Lung (tissue), 12 donors: Measurements from ENCODE around the gene CDH23. TPM values are rescaled to one million over a fixed set of nuclear protein-coding genes. Genes with fewer than 3 reads are reported as not detected.
"Not testable (repeated sequence)": the region's sequence is repeated elsewhere in the genome, so short reads cannot be mapped to it uniquely, and the experiment has no call there.

Source experiments
- ATAC-seq: fragments of 200-7000 bp; cut with Tn5 transposase; one replicate; pipeline ENCODE4 v1.9.1; 2020; ENCODE audit warnings: moderate number of reproducible peaks; ENCODE audit not compliant: insufficient read depth, low FRiP score
- DNase-seq, 3 donors: peaks; one replicate each; pipeline ENCODE4 v3.0.0-alpha.2; 2013 to 2017
- H3K27ac ChIP-seq, 2 donors: one replicate each; pipeline ENCODE4 v1.5.1; 2013; ENCODE audit warnings: mild to moderate bottlenecking in 2 of 2, moderate library complexity in 2 of 2, control low read depth in 1 of 2, inconsistent platforms in 1 of 2, low read depth in 1 of 2, low read length in 1 of 2
- H3K27me3 ChIP-seq, 3 donors: one replicate each; pipeline ENCODE4 v1.5.1; 2013; ENCODE audit warnings: low read length in 2 of 3; ENCODE audit not compliant: control insufficient read depth in 3 of 3, insufficient read depth in 3 of 3
- H3K36me3 ChIP-seq, 4 donors: one replicate each; pipeline ENCODE4 v1.5.1; 2013; ENCODE audit warnings: low read length in 4 of 4, mild to moderate bottlenecking in 1 of 4, moderate library complexity in 1 of 4; ENCODE audit not compliant: control insufficient read depth in 4 of 4, insufficient read depth in 4 of 4
- H3K4me1 ChIP-seq, 5 donors: one replicate each; pipeline ENCODE4 v1.5.1; 2013; ENCODE audit warnings: low read length in 5 of 5, mild to moderate bottlenecking in 2 of 5, moderate library complexity in 1 of 5; ENCODE audit not compliant: control insufficient read depth in 5 of 5, insufficient read depth in 5 of 5
- H3K4me3 ChIP-seq: one replicate; pipeline ENCODE4 v1.5.1; 2013; ENCODE audit warnings: mild to moderate bottlenecking, control low read depth, moderate library complexity
- H3K9ac ChIP-seq, 2 donors: one replicate each; pipeline ENCODE4 v1.5.1; 2013; ENCODE audit warnings: low read length in 2 of 2, control low read depth in 1 of 2; ENCODE audit not compliant: insufficient read depth in 1 of 2
- H3K9me3 ChIP-seq, 4 donors: one replicate each; pipeline ENCODE4 v1.5.1; 2013; ENCODE audit warnings: low read length in 3 of 4, mild to moderate bottlenecking in 1 of 4, moderate library complexity in 1 of 4; ENCODE audit not compliant: control insufficient read depth in 4 of 4, insufficient read depth in 3 of 4
- CTCF ChIP-seq: IDR thresholded peaks from 2 replicates; pipeline ENCODE4 v1.5.1; 2012; ENCODE audit warnings: mild to moderate bottlenecking; ENCODE audit errors: control extremely low read depth, extremely low read depth
- WGBS, 2 donors: extraction: QIAGEN DNeasy Blood & Tissue Kit; methylation state at CpG; one replicate each; pipeline ENCODE4 v1.1.7; 2013; 5-methylcytosine and 5-hydroxymethylcytosine counted together
- polyA plus RNA-seq, 2 donors: library from polyadenylated mRNA; stranded (reverse); fragments of 200-250 nt; gene quantifications; one replicate each; pipeline ENCODE4 v1.2.1, GENCODE V29; 2013
- total RNA-seq, 2 donors: library from RNA; depleted of rRNA in 1 of 2; stranded (reverse); fragments of >200 nt in 1 of 2; gene quantifications; one replicate each; pipeline ENCODE4 v1.2.1, GENCODE V29; 2014 to 2021
- donor health status: control.
- donor health status: control.
- donor health status: Bipolar disorder and iron deficiency.
- donor health status: healthy.
- donor health status: DM: yes; HTN: yes; CAD: no.

Gene CDH23
- total and polyA plus RNA-seq, 4 donors, result 4.5 to 29.5 (median 6.0) TPM

DNA sequence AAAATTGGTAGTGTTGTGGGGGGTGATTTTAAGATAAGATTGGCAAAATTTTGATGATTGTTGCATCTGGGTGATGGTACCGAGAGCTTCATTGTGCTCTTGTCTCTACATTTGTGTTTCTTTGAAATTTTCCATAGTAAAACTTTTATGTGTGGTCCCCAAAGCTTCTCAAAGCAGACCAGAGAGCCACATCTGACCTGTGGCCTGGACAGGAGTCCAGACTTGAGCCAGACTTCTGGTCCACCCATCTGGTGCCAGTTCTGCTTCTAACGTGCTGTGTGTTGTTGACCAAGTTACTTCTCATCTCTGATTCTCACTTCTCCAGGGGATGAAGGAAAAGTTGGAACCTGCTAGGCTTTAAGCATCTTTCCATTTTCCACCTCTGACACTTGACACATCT, 202.8 kb downstream of the CDH23 start:
- no peak for ATAC-seq
- Histone ChIP-seq H3K4me1 (peaks cover 0 to 25% (median 12%) of the 10 kb centered on the region in 5 donors), H3K27ac (no peak overlapping the region), H3K36me3 (no peaks in the 10 kb centered on the region), H3K9me3 (no peaks in the 10 kb centered on the region), H3K9ac (no peak overlapping the region), H3K27me3 (no peaks in the 10 kb centered on the region), H3K4me3 (no peak overlapping the region)
- DNase-seq, result no peak
- 80 to 87% methylated on average over 2 of the region's 2 CpGs for WGBS, 2 donors
- TF ChIP-seq CTCF, result no peak

GRCh38 chr10:71600242-71600641, 203.5 kb downstream of the CDH23 start:
- DNase-seq, H3K36me3 ChIP-seq, H3K9ac ChIP-seq, H3K27ac ChIP-seq, ATAC-seq, H3K4me3 ChIP-seq, H3K27me3 ChIP-seq, H3K9me3 ChIP-seq: not testable (repeated sequence)
- peaks cover 0 to 27% (median 12%) of the 10 kb centered on the region in 5 donors for H3K4me1 ChIP-seq
- 92 to 94% methylated on average over 8 of the region's 8 CpGs for WGBS, 2 donors

DNA sequence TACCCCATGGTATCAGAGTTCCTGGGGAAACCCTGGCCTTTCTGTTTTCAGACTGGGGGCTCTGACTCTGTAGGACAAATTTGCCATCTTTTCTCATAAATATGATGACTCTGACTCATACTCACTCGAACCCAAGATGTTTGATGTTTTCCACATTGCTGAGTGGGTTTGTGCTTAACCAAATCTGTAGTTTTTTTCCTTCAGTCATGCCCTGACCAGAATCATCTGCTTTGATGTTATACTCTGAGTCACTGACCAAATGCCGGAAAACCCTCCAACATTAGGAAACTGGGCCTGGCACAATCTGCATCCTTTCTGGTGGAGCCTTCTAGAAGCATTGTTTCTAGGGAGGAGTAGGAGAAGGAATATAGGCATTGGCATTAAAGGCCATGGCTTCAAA, 204.1 kb downstream of the CDH23 start:
- H3K36me3 ChIP-seq, result no peaks in the 10 kb centered on the region
- H3K27ac ChIP-seq, result no peak overlapping the region
- no peaks in the 10 kb centered on the region for H3K27me3 ChIP-seq
- peak; percentile 5 for ATAC-seq
- no peak overlapping the region for H3K4me3 ChIP-seq
- no peak for DNase-seq
- WGBS, 2 donors, result 56 to 82% methylated on average over 2 of the region's 2 CpGs
- H3K9me3 ChIP-seq, result no peaks in the 10 kb centered on the region
- H3K4me1 ChIP-seq, result peaks cover 0 to 27% (median 12%) of the 10 kb centered on the region in 5 donors
- H3K9ac ChIP-seq, result no peak overlapping the region
- TF ChIP-seq CTCF, result no peak

DNA sequence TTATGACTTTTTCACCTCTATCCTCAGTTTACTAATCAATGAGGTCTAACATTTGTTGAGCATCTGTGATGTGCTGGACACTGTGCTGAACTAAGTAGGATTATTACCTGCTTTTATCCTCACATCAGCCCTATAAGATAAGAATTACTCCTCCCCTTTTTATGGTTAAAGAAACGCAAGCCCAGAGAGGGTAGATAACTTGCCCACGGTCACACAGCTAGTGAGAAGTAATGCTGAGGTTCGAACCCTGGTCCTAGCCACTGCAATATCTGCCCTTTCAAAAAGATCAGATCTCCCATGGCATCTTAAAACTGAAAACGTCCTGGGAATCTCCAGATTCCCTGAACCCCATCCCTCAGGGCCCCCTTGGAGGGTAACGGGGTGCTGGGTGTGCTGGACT, 204.6 kb downstream of the CDH23 start:
- ATAC-seq, result no peak
- no peak overlapping the region for H3K27ac ChIP-seq
- no peaks in the 10 kb centered on the region for H3K27me3 ChIP-seq
- no peak overlapping the region for H3K4me3 ChIP-seq
- no peaks in the 10 kb centered on the region for H3K9me3 ChIP-seq
- H3K4me1 ChIP-seq, result peaks cover 0 to 27% (median 12%) of the 10 kb centered on the region in 5 donors
- no peak overlapping the region for H3K9ac ChIP-seq
- no peaks in the 10 kb centered on the region for H3K36me3 ChIP-seq
- WGBS, 2 donors, result 85 to 93% methylated on average over 5 of the region's 5 CpGs
- TF ChIP-seq CTCF, result no peak
- no peak for DNase-seq
